ENCODE data around the gene HSD17B2.
A peak's percentile ranks its signal among the peaks of the same experiment; 100 is the strongest.

HSD17B2 gene

DNA sequence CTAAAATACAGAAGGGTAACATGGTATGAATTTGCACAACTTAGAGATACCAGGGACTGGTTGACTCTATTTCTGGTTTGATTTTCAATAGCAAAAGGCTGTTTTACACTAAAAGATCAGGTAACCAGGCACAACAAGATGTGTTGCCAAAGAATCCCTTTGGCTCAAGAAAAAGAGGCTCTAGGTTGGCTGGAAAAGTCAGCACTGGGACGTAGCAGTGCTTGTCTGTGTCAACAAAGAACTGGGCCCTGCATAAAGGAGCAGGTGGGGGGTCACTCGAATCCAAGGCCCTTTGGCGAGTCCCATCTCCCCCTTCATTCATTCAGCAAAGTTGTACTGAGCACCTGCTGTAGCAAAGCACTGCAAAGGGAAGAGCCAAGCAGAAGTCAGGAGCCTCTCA lies 42.2 kb upstream of the HSD17B2 start:
- TF ChIP-seq EZH2phosphoT487 (IDR thresholded peaks at IDR 0.05; ENCODE audit: borderline replicate concordance, low read length): no peak
- TF ChIP-seq, protein P1, sequence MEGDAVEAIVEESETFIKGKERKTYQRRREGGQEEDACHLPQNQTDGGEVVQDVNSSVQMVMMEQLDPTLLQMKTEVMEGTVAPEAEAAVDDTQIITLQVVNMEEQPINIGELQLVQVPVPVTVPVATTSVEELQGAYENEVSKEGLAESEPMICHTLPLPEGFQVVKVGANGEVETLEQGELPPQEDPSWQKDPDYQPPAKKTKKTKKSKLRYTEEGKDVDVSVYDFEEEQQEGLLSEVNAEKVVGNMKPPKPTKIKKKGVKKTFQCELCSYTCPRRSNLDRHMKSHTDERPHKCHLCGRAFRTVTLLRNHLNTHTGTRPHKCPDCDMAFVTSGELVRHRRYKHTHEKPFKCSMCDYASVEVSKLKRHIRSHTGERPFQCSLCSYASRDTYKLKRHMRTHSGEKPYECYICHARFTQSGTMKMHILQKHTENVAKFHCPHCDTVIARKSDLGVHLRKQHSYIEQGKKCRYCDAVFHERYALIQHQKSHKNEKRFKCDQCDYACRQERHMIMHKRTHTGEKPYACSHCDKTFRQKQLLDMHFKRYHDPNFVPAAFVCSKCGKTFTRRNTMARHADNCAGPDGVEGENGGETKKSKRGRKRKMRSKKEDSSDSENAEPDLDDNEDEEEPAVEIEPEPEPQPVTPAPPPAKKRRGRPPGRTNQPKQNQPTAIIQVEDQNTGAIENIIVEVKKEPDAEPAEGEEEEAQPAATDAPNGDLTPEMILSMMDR (IDR thresholded peaks at IDR 0.05; ENCODE audit: low read depth, low read length, poor library complexity, severe bottlenecking): no peak
- Histone ChIP-seq H3K9me3 (ENCODE audit: control insufficient read depth, insufficient read depth, low read length) (no peaks in the 10 kb centered on the region), H3K4me1 (ENCODE audit: control insufficient read depth, low read length) (no peaks in the 10 kb centered on the region), H3K36me3 (ENCODE audit: control insufficient read depth, low read length) (no peaks in the 10 kb centered on the region), H3K79me2 (ENCODE audit: control insufficient read depth, low read length) (no peaks in the 10 kb centered on the region), H3K9me2 (replicated peaks; ENCODE audit: control insufficient read depth, low read length) (no peaks in the 10 kb centered on the region), H3K4me2 (ENCODE audit: low read length) (no peak overlapping the region), H3F3A (ENCODE audit: control insufficient read depth, insufficient read depth) (no peaks in the 10 kb centered on the region), H3K27me3 (ENCODE audit: control insufficient read depth, low read length) (0 out of 2 replicates have a peak, but pooled peaks cover 7% of the 10 kb centered on the region), H3K27ac (ENCODE audit: low read depth, low read length) (no peak overlapping the region), H4K20me1 (ENCODE audit: control insufficient read depth, insufficient read depth, low read depth, low read length) (no peaks in the 10 kb centered on the region), H3K4me3 (ENCODE audit: low read length) (no peak overlapping the region)

DNA sequence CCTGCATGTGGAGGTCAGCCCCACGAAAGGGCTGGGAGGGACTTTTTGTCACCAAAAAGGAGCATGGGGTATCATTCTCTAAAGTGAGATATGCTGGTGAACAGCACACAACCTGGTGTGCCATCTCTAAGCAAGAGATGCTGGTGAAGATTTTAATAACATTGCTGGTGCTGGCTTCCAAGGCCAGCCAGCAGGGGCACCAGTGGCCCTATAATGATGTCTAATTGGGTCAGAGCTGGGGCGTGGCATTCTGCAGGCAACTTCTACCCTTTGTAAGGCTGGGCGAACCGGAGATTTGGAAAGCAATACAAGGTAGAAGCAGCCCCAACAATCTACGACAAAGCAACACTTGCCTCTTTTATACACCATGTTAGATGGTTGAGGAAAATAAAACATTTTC lies 40.6 kb upstream of the HSD17B2 start:
- H3K4me1 ChIP-seq (ENCODE audit: control insufficient read depth, low read length): no peaks in the 10 kb centered on the region
- no peak overlapping the region for H3K27ac ChIP-seq (ENCODE audit: low read depth, low read length)
- no peaks in the 10 kb centered on the region for H3K79me2 ChIP-seq (ENCODE audit: control insufficient read depth, low read length)
- peaks cover 5% of the 10 kb centered on the region; the same call in 1 of the 2 replicates for H3K36me3 ChIP-seq (ENCODE audit: control insufficient read depth, low read length)
- H3K4me2 ChIP-seq (ENCODE audit: low read length): no peak overlapping the region
- H3K27me3 ChIP-seq (ENCODE audit: control insufficient read depth, low read length): 0 out of 2 replicates have a peak, but pooled peaks cover 4% of the 10 kb centered on the region
- H3K9me2 ChIP-seq (replicated peaks; ENCODE audit: control insufficient read depth, low read length): no peaks in the 10 kb centered on the region
- TF ChIP-seq, protein P1 (IDR thresholded peaks at IDR 0.05; ENCODE audit: low read depth, low read length, poor library complexity, severe bottlenecking): peak; percentile 50
- no peak for TF ChIP-seq EZH2phosphoT487 (IDR thresholded peaks at IDR 0.05; ENCODE audit: borderline replicate concordance, low read length)
- H4K20me1 ChIP-seq (ENCODE audit: control insufficient read depth, insufficient read depth, low read depth, low read length): no peaks in the 10 kb centered on the region
- H3K4me3 ChIP-seq (ENCODE audit: low read length): no peak overlapping the region
- no peaks in the 10 kb centered on the region for H3K9me3 ChIP-seq (ENCODE audit: control insufficient read depth, insufficient read depth, low read length)
- H3F3A ChIP-seq (ENCODE audit: control insufficient read depth, insufficient read depth): no peaks in the 10 kb centered on the region

GRCh38 chr16:81995651-81996050 lies 39.4 kb upstream of the HSD17B2 start:
- Histone ChIP-seq H3K79me2 (ENCODE audit: control insufficient read depth, low read length) (no peaks in the 10 kb centered on the region), H3K36me3 (ENCODE audit: control insufficient read depth, low read length) (peaks cover 8% of the 10 kb centered on the region; the same call in 1 of the 2 replicates), H3F3A (ENCODE audit: control insufficient read depth, insufficient read depth) (no peaks in the 10 kb centered on the region), H3K4me3 (ENCODE audit: low read length) (no peak overlapping the region), H3K9me2 (replicated peaks; ENCODE audit: control insufficient read depth, low read length) (no peaks in the 10 kb centered on the region), H3K27me3 (ENCODE audit: control insufficient read depth, low read length) (0 out of 2 replicates have a peak, but pooled peaks cover under 1% of the 10 kb centered on the region), H3K9me3 (ENCODE audit: control insufficient read depth, insufficient read depth, low read length) (no peaks in the 10 kb centered on the region), H4K20me1 (ENCODE audit: control insufficient read depth, insufficient read depth, low read depth, low read length) (no peaks in the 10 kb centered on the region), H3K27ac (ENCODE audit: low read depth, low read length) (no peak overlapping the region), H3K4me2 (ENCODE audit: low read length) (no peak overlapping the region), H3K4me1 (ENCODE audit: control insufficient read depth, low read length) (no peaks in the 10 kb centered on the region)
- TF ChIP-seq, protein P1 (IDR thresholded peaks at IDR 0.05; ENCODE audit: low read depth, low read length, poor library complexity, severe bottlenecking): no peak
- no peak for TF ChIP-seq EZH2phosphoT487 (IDR thresholded peaks at IDR 0.05; ENCODE audit: borderline replicate concordance, low read length)
